Measurements from ENCODE around the gene ZNF467.

Gene ZNF467

GRCh38 chr7:149785402-149785801 is 12.0 kb upstream of the ZNF467 start:
- no peak for DNase-seq

DNA sequence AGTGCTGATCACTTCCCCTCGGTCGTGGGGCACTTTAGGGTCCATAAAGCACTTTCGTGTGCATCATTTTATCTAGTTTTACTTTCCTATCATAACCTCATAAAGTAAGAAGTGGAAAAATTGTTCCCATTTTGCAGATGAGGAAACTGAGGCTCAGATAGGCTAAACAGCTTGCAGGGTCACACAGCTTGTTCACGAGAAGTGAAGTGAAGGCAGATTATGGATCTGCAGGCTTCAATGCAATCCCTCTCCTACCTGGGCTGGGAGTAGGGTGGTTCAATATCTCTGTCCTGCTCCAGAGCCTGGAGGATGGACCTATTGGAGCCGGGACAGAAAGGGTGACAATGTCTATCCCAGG is 10.8 kb upstream of the ZNF467 start:
- no peak for DNase-seq

- DNase-seq, result no peak
Observed at GRCh38 chr7:149783386-149784250, 10.2 kb upstream of the ZNF467 start.

- DNase-seq, result no peak
Observed at GRCh38 chr7:149782682-149783345, 9.4 kb upstream of the ZNF467 start.

DNA sequence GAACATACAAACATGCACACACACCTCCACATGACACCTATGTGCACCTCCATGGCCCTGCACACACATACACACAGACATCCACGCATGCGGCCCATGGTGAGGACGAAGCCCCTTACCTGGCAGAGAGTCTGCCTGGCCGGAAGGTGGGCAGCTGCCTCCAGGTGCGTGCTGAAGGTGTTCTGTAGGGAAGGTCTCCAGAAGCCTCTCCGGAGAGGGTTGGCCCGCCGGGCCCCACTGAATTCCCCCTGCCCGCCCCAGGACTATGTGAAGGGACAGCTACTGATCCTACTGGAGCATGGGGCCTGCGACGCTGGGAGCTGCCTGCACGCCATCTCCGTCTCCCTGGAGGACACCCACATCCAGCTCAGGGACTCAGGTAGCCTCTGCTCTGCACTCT is 8.5 kb upstream of the ZNF467 start:
- no peak for DNase-seq

DNA sequence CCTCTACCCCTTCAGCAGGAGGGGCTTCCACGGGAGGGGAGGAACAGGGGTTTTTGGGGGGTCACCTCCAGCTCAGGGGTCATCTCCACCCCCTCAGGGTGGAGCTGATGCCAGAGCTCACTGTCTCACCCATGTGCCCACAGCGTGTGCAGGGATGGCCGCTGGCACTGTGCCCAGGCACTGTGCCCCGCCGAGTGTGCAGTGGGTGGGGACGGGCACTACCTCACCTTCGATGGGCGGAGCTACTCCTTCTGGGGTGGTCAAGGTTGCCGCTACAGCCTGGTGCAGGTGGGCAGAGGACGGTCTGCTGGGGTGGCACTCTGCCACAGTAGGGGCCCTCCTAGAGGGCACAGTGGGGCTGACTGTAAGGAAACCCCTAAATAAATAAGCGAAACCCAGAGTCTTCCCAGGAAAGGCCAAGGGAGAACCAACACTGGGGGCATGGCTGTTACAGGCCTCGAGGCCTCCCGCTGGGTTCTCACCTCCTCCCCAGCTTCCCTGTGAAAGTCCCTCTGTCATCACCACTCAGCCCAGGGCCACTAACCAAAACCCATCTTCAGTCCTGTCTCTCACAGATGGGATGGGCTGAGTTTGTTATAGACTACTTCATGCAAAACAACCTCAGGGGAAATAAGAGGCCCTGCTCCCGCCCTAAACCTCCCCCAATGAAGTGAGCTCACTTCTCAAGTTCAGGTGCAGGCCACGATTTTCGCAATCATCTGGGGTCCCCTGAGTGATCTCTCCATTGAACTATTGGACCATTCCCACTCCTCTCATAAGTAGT is 7.4 kb upstream of the ZNF467 start:
- DNase-seq, result no peak

DNA sequence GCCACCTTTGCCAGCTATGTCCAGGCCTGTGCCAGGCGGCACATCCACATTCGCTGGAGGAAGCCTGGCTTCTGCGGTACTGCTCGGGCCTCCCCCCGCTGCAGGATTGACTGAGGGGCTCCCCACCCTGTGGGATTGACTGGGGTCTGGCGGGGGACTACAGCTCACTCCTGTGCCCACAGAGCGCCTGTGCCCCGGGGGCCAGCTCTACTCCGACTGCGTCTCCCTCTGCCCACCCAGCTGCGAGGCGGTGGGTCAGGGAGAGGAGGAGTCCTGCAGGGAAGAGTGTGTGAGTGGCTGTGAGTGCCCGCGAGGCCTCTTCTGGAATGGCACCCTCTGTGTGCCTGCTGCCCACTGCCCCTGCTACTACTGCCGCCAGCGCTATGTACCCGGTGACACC is 6.7 kb upstream of the ZNF467 start:
- DNase-seq, result no peak

DNA sequence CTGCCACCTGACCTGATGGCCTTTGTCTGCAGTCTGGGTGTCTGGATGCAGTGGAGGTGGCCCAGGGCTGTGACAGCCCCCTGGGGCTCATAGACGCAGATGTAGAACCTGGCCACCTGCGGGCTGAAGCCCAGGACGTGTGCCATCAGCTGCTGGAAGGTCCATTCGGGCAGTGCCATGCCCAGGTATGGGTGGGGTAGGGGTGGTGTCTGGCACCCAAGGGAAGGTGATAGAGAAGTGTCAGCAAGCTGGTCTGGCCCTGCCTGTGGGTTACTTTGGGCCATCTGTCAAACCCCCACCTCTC is 6.1 kb upstream of the ZNF467 start:
- DNase-seq, result no peak

DNA sequence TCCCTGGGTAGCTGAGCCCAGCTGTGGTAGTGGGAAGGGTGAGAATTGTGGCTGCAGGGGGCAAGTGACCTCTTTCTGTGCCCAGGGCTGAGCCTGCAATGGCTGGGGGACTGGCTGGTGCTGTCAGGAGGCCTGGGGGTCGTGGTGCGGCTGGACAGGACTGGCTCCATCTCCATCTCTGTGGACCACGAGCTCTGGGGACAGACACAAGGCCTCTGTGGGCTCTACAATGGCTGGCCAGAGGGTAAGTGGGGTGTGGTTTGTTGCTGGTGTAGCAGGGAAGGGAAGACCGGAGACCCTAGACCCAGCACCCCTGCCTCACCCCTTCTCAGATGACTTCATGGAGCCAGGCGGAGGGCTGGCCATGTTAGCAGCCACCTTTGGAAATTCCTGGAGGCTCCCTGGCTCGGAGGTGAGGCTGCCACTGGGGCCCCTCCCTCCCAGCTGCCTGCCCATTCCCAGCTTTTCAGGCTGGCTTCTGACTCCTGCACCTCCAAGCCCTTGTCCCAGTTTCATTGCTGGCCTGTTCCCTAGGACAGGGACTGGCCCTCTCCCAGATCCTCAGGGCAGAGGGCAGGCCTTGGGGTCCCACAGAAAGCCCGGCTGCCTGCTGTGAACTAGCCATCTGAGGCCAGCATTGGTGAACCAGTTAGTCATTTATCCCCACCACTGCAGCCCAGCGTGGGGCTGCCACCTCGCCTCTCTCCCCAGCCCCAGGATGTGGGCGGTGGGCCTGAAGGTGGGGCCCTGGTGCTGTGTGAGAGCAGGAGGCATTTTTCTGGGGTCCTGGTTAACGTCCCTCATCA is 5.5 kb upstream of the ZNF467 start:
- DNase-seq, result no peak

DNA sequence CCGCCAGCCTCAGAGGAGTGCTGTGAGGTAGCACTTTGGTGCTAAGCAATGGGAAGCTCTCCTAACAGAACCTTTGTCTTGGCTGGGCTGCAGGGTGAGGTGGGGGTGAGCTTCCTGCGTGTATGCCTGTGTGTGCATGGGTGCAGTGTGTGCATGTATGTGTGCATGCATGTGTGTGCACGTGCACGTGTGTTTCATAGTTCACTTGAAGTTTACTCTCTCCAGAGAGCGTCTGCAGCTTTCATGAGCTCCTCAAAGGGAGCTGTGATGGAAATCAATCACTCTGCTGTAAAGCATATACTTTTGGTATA is 4.9 kb upstream of the ZNF467 start:
- no peak for DNase-seq

DNA sequence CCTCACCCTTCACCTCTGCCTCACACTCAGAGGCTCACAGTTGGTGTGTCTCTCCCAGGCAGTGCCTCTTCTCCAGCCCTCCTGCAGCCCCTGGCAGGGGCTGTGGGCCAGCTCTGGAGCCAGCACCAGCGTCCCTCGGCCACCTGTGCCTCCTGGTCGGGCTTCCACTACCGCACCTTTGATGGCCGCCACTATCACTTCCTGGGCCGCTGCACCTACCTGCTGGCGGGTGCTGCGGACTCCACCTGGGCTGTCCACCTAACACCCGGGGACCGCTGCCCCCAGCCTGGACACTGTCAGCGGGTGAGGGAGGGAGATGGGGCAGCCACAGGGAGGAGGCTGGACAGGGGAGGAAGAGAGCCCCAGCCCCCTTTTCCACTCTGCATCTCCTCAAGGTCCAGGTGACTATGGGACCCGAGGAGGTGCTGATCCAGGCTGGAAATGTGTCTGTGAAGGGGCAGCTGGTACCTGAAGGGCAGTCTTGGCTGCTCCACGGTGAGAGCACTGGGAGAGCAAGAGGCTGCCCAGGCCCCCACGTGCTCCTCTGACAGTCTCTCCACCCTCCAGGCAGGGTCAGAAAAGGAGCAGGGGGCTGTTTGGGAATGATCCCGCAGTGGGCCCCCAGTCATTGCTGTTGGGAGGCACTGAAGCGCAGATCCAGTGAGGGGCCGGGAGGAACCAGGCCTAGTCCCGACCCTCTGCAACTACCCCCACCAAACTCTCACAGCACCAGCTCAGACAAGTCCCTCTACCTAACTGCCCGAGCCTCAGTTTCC is 4.4 kb upstream of the ZNF467 start:
- DNase-seq, result no peak

GRCh38 chr7:149776848-149777407 is 3.5 kb upstream of the ZNF467 start:
- DNase-seq, result no peak

GRCh38 chr7:149776289-149776688 is 2.9 kb upstream of the ZNF467 start:
- no peak for DNase-seq

GRCh38 chr7:149775176-149775556 is 1.8 kb upstream of the ZNF467 start:
- no peak for DNase-seq

DNA sequence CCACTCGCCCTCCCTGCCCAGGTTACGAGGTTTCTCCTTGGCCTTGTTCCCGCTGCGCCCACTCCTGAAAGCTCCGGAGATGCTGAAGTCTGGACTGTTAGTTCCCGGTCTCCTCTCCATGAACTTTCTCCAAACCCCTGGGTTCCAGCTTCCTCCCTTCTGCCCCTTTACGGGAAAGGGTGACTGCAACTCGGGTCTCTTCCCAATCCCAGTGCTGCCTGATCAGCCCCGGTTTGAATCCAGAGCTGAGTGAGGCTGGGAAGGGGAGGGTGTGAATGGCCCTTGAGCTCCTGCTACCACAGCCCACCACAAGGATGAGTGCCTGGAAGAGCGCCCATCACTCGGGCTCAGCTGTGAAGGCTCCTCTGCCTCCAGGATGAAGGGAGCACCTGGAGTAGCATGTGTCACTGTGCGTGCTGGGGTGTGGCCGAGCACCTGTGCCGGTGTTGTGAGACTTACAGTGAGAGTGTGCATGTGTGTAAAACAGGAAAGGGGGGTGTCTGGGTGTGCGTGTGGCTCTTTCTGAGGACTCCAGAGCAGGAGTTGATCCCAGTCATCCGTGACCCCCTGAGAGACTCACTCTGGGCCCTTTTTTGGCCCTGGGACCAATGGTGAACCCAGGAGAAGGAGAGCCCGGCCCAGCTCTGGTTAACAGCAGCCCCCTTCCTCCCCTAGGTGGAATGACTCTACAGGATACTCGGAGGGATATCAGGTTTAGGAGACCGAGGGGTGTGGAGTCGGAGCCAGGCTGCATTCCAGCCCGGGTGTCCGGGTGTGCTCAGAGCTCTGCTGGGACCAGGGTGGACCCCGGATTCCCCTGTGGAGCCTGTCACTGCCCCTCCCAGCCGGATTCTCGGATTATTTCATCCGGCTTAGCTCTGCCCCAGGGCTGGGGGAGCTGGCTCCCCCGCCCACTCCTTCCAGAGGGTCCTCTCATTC is 1.1 kb upstream of the ZNF467 start:
- DNase-seq, result no peak

- DNase-seq, result no peak
Observed at GRCh38 chr7:149772956-149773434, 393 bp downstream of the ZNF467 start.

- DNase-seq, result no peak
Observed at GRCh38 chr7:149772241-149772955, 990 bp downstream of the ZNF467 start.

DNA sequence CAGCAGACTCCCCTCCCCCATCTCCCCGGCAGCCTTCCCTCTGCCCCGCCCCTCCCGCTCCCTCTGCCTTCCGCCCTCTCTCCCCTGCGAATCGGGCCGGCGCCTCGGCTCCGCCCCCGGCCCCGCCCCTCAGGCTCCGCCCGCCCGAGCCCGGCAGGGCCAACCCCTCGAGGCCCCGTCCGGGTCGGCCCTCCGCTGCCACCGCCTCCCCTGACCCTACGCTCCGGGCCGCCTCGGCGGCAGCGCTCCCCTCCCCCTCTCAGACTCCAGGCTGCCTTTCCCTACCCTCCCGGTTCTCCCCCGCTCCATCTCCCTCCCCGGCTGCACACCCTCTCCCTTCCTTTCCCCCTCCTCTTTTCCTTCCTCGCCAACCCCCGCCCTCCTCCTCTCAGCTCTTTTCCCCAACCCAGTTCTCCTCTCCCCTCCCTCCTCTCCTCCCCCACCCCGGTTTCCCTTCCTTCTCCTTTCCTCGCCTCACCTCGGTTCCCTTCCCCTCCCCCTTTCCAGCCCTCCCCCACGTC is 1.6 kb downstream of the ZNF467 start:
- peak; percentile 87 for DNase-seq

DNA sequence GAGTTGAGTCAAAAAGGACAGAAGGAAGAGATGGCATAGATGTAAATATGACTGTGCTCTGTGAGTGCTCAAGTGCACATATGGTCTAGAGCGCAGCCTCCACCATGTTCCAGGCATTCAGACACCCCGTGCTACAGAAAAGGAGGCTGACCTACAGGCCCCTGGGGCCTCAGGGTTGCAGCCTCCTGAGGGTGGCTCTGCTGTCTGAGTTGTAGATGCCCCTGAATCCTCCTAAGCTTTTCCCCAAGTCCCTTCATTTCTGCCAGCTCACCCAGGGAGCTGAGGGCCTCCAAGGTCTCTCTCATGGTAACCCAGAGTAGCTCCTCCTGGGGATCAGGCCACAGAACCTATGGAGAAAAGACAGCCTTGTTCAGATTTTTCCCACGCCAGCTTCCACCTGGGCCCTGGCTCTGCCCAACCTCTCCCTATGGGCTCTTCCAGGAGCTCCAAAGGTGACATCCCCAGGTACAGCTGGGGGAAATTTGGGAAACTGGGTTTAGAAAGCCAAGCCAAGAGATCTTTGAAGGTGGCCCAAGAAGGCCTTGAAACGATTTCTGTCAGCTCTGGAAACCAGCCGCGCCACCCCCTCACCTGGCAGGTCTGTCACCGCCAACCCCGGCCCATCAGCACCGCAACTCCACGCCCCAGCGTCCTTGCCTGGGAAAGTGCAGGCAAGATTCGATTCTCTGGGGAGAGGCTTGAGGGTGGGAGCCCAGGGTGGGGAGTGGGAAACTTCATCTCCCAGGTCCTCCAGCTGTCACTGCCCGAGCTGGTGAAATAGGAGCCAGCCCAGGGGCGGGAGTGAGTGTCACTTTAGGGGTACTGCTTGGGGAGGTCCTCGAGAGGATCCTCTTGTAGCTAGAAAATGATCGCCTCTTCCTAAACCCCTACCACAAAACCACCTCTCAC is 2.4 kb downstream of the ZNF467 start:
- no peak for DNase-seq
